SK-N-SH treated with all-trans-retinoic acid at 6 μM for 48 hours (cell line): ENCODE data around the gene RNF157.

ENCODE experiments used
- ATAC-seq: fragments of 200-7000 bp; cut with Tn5 transposase; 3 replicates; pipeline ENCODE4 v1.9.1; 2020; ENCODE audit warnings: mild to moderate bottlenecking, moderate library complexity
- ARNTL ChIP-seq: fragments of 450-650 bp; formaldehyde crosslinking; IDR thresholded peaks from 2 replicates; pipeline ENCODE4 v1.5.0; 2020; ENCODE audit warnings: low read depth, mild to moderate bottlenecking, moderate library complexity, borderline replicate concordance
- BACH2 ChIP-seq: fragments of 250-450 bp; sonication (Bioruptor Pico); IDR thresholded peaks from 2 replicates; pipeline ENCODE4 v1.9.0; 2021; ENCODE audit warnings: mild to moderate bottlenecking, borderline replicate concordance
- CSDC2 ChIP-seq: fragments of 250-450 bp; sonication (Bioruptor Pico); IDR thresholded peaks from 2 replicates; pipeline ENCODE4 v1.5.0; 2020; ENCODE audit warnings: mild to moderate bottlenecking, moderate library complexity
- ESRRG ChIP-seq: fragments of 250-450 bp; sonication (Bioruptor Pico); IDR thresholded peaks from 2 replicates; pipeline ENCODE4 v1.6.1; 2021; ENCODE audit warnings: mild to moderate bottlenecking
- GLIS3 ChIP-seq: fragments of 250-450 bp; sonication (Bioruptor Pico); IDR thresholded peaks from 2 replicates; pipeline ENCODE4 v1.5.0; 2020; ENCODE audit warnings: mild to moderate bottlenecking, moderate library complexity
- ISL1 ChIP-seq: fragments of 250-450 bp; sonication (Bioruptor Pico); IDR thresholded peaks from 2 replicates; pipeline ENCODE4 v2.1.2; 2022; ENCODE audit warnings: mild to moderate bottlenecking, moderate library complexity
- OSR1 ChIP-seq: fragments of 250-450 bp; sonication (Bioruptor Pico); IDR thresholded peaks from 2 replicates; pipeline ENCODE4 v1.8.0; 2022; ENCODE audit warnings: moderate library complexity, mild to moderate bottlenecking, inconsistent platforms
- PPARA ChIP-seq: fragments of 250-450 bp; sonication (Bioruptor Pico); IDR thresholded peaks from 2 replicates; pipeline ENCODE4 v1.5.0; 2020; ENCODE audit warnings: mild to moderate bottlenecking, borderline replicate concordance
- RARB ChIP-seq: fragments of 250-450 bp; sonication (Bioruptor Pico); IDR thresholded peaks from 2 replicates; pipeline ENCODE4 v1.8.0; 2021; ENCODE audit warnings: mild to moderate bottlenecking, moderate library complexity
- SNAI2 ChIP-seq: fragments of 250-450 bp; sonication (Bioruptor Pico); IDR thresholded peaks from 2 replicates; pipeline ENCODE4 v1.5.0; 2020; ENCODE audit warnings: mild to moderate bottlenecking, moderate library complexity
- TOX ChIP-seq: fragments of 250-450 bp; sonication (Bioruptor Pico); IDR thresholded peaks from 2 replicates; pipeline ENCODE4 v1.8.0; 2021; ENCODE audit warnings: mild to moderate bottlenecking, moderate library complexity, borderline replicate concordance
- ZC3H10 ChIP-seq: fragments of 250-450 bp; sonication (Bioruptor Pico); IDR thresholded peaks from 2 replicates; pipeline ENCODE4 v1.5.1; 2021; ENCODE audit warnings: mild to moderate bottlenecking, moderate library complexity
- ZFP3 ChIP-seq: fragments of 250-450 bp; sonication (Bioruptor Pico); IDR thresholded peaks from 2 replicates; pipeline ENCODE4 v1.5.0; 2020; ENCODE audit warnings: mild to moderate bottlenecking, moderate library complexity
- ZFP30 ChIP-seq: fragments of 450-650 bp; formaldehyde crosslinking; IDR thresholded peaks from 2 replicates; pipeline ENCODE4 v1.5.0; 2022; ENCODE audit warnings: mild to moderate bottlenecking, moderate library complexity
- ZNF565 ChIP-seq: fragments of 450-650 bp; formaldehyde crosslinking; conservative IDR thresholded peaks from 2 replicates; pipeline ENCODE4 v1.5.0; 2020; ENCODE audit warnings: low read depth, mild to moderate bottlenecking, moderate library complexity
- ZNF70 ChIP-seq: fragments of 450-650 bp; formaldehyde crosslinking; IDR thresholded peaks from 2 replicates; pipeline ENCODE4 v1.5.0; 2020; ENCODE audit warnings: mild to moderate bottlenecking, moderate library complexity
- ZNF8 ChIP-seq: fragments of 450-650 bp; formaldehyde crosslinking; IDR thresholded peaks from 2 replicates; pipeline ENCODE4 v1.5.0; 2020; ENCODE audit warnings: mild to moderate bottlenecking, moderate library complexity
- TF ChIP-seq, protein P1 (sequence below): fragments of 250-450 bp; sonication (Bioruptor Pico); IDR thresholded peaks from 2 replicates; pipeline ENCODE4 v1.5.1; 2021; ENCODE audit warnings: mild to moderate bottlenecking, moderate library complexity
- TF ChIP-seq, protein P2 (sequence below): fragments of 250-450 bp; sonication (Bioruptor Pico); IDR thresholded peaks from 2 replicates; pipeline ENCODE4 v1.8.0; 2021; ENCODE audit warnings: low read depth, mild to moderate bottlenecking, moderate library complexity, borderline replicate concordance
- TF ChIP-seq, protein P3 (sequence below): fragments of 250-450 bp; sonication (Bioruptor Pico); IDR thresholded peaks from 2 replicates; pipeline ENCODE4 v1.8.0; 2020; ENCODE audit warnings: mild to moderate bottlenecking, moderate library complexity, borderline replicate concordance
- TF ChIP-seq, protein P4 (sequence below): fragments of 250-450 bp; sonication (Bioruptor Pico); IDR thresholded peaks from 2 replicates; pipeline ENCODE4 v1.5.1; 2020; ENCODE audit warnings: low read depth, mild to moderate bottlenecking, moderate library complexity

Gene RNF157

DNA sequence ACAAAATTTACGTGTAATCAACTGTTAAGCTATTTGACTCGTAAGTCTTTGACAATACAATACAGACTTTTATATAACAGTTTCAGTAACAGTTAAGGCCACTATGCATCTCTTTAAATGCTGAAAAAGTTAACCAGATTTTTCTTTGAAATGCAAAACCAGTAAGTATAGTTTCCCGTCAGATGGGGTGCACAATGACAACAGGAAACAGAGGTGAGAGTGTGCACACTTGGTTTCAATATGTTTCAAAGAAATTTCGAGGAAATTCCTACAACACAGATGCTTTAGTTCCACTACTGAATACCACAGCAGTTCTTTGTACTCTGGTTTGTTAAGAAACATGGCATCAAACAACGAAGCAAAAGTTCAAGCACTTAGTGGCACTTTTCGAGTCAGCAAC is 48.4 kb downstream of the RNF157 start:
- no peak for ATAC-seq
- TF ChIP-seq SNAI2 (CRISPR knock-in tag) (no peak), TOX (no peak), ISL1 (CRISPR knock-in tag) (no peak), OSR1 (CRISPR knock-in tag) (no peak), CSDC2 (CRISPR knock-in tag) (no peak), ZNF565 (CRISPR knock-in tag) (no peak), ZFP3 (CRISPR knock-in tag) (no peak), PPARA (CRISPR knock-in tag) (no peak), BACH2 (CRISPR knock-in tag) (no peak), ESRRG (CRISPR knock-in tag) (no peak)
- TF ChIP-seq, protein P1, sequence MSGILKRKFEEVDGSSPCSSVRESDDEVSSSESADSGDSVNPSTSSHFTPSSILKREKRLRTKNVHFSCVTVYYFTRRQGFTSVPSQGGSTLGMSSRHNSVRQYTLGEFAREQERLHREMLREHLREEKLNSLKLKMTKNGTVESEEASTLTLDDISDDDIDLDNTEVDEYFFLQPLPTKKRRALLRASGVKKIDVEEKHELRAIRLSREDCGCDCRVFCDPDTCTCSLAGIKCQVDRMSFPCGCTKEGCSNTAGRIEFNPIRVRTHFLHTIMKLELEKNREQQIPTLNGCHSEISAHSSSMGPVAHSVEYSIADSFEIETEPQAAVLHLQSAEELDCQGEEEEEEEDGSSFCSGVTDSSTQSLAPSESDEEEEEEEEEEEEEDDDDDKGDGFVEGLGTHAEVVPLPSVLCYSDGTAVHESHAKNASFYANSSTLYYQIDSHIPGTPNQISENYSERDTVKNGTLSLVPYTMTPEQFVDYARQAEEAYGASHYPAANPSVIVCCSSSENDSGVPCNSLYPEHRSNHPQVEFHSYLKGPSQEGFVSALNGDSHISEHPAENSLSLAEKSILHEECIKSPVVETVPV (CRISPR knock-in tag) = no peak
- TF ChIP-seq, protein P2, sequence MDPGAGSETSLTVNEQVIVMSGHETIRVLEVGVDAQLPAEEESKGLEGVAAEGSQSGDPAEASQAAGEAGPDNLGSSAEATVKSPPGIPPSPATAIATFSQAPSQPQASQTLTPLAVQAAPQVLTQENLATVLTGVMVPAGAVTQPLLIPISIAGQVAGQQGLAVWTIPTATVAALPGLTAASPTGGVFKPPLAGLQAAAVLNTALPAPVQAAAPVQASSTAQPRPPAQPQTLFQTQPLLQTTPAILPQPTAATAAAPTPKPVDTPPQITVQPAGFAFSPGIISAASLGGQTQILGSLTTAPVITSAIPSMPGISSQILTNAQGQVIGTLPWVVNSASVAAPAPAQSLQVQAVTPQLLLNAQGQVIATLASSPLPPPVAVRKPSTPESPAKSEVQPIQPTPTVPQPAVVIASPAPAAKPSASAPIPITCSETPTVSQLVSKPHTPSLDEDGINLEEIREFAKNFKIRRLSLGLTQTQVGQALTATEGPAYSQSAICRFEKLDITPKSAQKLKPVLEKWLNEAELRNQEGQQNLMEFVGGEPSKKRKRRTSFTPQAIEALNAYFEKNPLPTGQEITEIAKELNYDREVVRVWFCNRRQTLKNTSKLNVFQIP = no peak
- TF ChIP-seq, protein P3, sequence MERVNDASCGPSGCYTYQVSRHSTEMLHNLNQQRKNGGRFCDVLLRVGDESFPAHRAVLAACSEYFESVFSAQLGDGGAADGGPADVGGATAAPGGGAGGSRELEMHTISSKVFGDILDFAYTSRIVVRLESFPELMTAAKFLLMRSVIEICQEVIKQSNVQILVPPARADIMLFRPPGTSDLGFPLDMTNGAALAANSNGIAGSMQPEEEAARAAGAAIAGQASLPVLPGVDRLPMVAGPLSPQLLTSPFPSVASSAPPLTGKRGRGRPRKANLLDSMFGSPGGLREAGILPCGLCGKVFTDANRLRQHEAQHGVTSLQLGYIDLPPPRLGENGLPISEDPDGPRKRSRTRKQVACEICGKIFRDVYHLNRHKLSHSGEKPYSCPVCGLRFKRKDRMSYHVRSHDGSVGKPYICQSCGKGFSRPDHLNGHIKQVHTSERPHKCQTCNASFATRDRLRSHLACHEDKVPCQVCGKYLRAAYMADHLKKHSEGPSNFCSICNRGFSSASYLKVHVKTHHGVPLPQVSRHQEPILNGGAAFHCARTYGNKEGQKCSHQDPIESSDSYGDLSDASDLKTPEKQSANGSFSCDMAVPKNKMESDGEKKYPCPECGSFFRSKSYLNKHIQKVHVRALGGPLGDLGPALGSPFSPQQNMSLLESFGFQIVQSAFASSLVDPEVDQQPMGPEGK (CRISPR knock-in tag) = no peak
- TF ChIP-seq, protein P4, sequence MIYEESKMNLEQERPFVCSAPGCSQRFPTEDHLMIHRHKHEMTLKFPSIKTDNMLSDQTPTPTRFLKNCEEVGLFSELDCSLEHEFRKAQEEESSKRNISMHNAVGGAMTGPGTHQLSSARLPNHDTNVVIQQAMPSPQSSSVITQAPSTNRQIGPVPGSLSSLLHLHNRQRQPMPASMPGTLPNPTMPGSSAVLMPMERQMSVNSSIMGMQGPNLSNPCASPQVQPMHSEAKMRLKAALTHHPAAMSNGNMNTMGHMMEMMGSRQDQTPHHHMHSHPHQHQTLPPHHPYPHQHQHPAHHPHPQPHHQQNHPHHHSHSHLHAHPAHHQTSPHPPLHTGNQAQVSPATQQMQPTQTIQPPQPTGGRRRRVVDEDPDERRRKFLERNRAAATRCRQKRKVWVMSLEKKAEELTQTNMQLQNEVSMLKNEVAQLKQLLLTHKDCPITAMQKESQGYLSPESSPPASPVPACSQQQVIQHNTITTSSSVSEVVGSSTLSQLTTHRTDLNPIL (CRISPR knock-in tag) = no peak

DNA sequence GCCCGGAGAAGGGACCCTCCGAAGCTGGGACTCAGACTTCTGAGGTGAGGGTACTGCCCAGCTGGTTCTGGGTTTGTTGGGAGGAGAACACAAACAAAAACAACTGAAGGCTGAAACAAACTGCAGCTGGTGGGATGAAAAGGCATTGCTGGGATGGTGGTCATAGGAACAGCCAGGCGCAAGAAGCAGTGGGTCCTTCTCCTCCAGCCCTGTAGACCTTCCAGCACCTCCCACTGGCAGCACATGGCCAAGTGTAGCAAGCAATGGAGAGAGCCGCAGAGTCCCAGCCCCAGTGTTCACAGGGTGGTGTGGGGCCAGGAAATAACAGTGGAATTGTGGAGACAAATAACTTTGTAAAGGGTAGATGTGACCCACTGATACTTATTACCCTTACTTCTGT is 50.6 kb downstream of the RNF157 start:
- TF ChIP-seq PPARA (CRISPR knock-in tag) (no peak), ZFP30 (CRISPR knock-in tag) (no peak), ZNF70 (CRISPR knock-in tag) (no peak), ZNF565 (CRISPR knock-in tag) (no peak), ARNTL (CRISPR knock-in tag) (no peak), GLIS3 (CRISPR knock-in tag) (no peak), SNAI2 (CRISPR knock-in tag) (no peak), BACH2 (CRISPR knock-in tag) (no peak), RARB (no peak), ZC3H10 (CRISPR knock-in tag) (no peak), ZFP3 (CRISPR knock-in tag) (no peak), ESRRG (CRISPR knock-in tag) (no peak), ZNF8 (CRISPR knock-in tag) (no peak)
- TF ChIP-seq, protein P4 (CRISPR knock-in tag) = no peak
- TF ChIP-seq, protein P3 (CRISPR knock-in tag) = no peak
- TF ChIP-seq, protein P2 = no peak
- no peak; the same call in 2 of the 3 replicates for ATAC-seq
